Measurements from ENCODE around the gene PHF10.

PHF10 gene

DNA sequence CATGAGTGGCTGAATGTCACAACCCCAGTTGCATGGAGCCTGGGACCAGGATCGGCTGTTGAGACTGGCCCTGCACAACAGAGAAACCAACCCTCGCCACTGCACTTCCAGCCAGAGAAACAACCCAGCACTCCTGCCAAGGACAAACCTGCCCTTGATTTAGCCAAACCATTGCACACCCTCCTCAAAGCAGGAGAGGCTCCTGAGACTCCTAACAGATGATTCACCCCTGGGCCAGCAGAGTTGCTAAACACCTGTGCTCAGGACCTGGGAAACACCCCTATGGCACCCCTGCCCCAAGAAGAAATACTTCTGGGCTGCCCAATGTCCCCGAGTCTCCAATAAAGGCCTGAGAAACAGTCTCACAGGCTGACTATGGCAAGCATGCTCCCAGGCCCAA lies 40.2 kb downstream of the PHF10 start:
- no peak for DNase-seq (ENCODE audit: low read depth)
- H3K4me3 ChIP-seq (ENCODE audit: control insufficient read depth, low read depth, low read length) = no peak overlapping the region
- TF ChIP-seq, protein P1, sequence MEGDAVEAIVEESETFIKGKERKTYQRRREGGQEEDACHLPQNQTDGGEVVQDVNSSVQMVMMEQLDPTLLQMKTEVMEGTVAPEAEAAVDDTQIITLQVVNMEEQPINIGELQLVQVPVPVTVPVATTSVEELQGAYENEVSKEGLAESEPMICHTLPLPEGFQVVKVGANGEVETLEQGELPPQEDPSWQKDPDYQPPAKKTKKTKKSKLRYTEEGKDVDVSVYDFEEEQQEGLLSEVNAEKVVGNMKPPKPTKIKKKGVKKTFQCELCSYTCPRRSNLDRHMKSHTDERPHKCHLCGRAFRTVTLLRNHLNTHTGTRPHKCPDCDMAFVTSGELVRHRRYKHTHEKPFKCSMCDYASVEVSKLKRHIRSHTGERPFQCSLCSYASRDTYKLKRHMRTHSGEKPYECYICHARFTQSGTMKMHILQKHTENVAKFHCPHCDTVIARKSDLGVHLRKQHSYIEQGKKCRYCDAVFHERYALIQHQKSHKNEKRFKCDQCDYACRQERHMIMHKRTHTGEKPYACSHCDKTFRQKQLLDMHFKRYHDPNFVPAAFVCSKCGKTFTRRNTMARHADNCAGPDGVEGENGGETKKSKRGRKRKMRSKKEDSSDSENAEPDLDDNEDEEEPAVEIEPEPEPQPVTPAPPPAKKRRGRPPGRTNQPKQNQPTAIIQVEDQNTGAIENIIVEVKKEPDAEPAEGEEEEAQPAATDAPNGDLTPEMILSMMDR (conservative IDR thresholded peaks at IDR 0.05; ENCODE audit: control insufficient read depth, insufficient read depth, low read depth, low read length) = no peak

DNA sequence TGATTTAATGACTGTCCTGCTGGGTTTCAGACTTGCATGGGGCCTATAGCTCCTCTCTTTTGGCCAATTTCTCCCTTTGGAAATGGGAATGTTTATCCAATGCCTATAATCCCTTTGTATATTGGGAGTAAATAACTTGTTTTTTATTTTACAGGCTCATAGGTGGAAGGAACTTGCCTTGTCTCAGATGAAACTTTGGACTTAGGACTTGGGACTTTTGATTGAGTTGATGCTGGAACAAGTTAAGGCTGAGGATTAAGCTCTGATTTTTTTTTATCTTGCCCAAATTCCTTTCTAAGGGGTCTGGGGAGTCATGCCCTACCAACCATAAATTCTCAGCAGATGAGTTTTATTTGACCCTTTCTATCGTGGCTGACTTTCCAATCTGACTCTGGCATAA lies 46.0 kb downstream of the PHF10 start:
- no peak for DNase-seq (ENCODE audit: low read depth)
- H3K4me3 ChIP-seq (ENCODE audit: control insufficient read depth, low read depth, low read length) = no peak overlapping the region
- TF ChIP-seq, protein P1 (conservative IDR thresholded peaks at IDR 0.05; ENCODE audit: control insufficient read depth, insufficient read depth, low read depth, low read length) = no peak

DNA sequence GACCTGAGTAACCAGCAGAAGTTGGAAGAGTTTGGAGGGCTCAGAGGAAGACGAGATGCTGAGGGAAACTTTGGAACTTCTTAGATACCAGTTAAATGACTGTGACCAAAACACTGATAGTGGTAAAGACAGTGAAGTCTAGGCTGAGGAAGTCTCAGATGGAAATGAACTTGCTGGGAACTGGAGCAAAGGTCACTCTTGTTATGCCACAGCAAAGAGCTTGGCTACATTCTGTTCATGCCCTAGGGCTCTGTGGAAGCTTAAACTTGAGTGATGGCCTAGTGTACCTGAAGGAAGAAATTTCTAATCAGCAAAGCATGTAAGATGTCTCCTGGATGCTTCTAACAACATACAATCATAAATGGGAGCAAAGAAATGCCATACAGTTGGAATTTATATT lies 47.2 kb downstream of the PHF10 start:
- TF ChIP-seq, protein P1 (conservative IDR thresholded peaks at IDR 0.05; ENCODE audit: control insufficient read depth, insufficient read depth, low read depth, low read length) = no peak
- DNase-seq (ENCODE audit: low read depth) = no peak
- H3K4me3 ChIP-seq (ENCODE audit: control insufficient read depth, low read depth, low read length) = no peak overlapping the region

DNA sequence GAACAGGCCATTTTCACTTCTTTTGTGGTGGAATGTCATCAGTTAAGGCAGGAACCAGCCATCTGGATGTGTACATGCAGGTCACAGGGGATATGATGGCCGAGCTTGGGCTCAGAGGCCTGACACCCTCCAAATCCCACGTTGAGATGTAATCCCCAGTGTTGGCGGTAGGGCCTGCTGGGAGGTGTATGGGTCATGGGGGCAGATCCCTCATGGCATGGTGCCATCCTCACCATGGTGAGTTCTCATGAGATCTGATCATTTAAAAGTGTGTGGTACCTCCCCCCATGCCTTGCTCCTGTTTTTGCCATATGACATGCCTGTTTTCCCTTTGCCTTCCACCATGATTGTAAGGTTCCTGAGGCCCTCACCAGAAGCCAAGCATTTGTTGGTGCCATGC lies 49.3 kb downstream of the PHF10 start:
- H3K4me3 ChIP-seq (ENCODE audit: control insufficient read depth, low read depth, low read length) = no peak overlapping the region
- TF ChIP-seq, protein P1 (conservative IDR thresholded peaks at IDR 0.05; ENCODE audit: control insufficient read depth, insufficient read depth, low read depth, low read length) = no peak
- DNase-seq (ENCODE audit: low read depth) = no peak

DNA sequence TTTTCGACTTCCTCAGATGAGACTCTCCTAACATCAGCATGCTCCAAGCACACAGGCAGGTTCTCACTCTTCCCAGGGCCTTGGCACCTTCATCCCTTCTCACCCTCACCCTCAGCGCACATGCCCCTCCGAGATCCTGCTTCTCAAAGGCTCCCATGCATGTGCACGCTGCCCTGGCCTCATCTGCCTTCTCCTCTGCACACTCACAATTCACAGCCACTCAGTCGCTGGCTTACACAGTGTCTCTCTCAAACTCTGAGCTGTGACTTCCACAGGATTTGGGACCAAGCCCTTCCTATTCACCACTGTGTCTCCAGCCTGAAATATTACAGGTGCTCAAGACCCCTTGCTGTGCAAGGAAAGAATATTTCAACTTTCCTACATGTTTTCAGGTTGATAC lies 52.7 kb downstream of the PHF10 start:
- H3K4me3 ChIP-seq (ENCODE audit: control insufficient read depth, low read depth, low read length) = no peak overlapping the region
- no peak for DNase-seq (ENCODE audit: low read depth)
- TF ChIP-seq, protein P1 (conservative IDR thresholded peaks at IDR 0.05; ENCODE audit: control insufficient read depth, insufficient read depth, low read depth, low read length) = no peak

DNA sequence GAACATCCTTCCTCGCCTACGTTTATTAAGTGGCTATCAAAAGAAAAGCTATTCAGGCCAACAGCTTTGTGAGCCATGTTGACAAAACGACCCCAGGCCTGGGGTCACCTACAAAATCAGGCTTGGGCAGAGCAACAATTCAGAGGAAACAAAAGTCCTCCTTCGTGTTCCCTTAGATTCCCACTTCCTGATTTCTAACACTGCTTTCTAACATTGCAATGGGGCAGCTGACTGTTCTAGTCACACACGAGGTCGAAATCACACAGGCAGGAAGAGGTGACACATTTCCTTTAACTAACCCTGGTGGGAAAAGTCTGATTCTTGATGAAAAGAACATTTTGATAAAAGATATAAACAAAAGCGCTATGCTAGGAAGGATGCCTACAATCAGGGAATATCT lies 54.4 kb downstream of the PHF10 start:
- DNase-seq (ENCODE audit: low read depth) = peak; percentile 25
- H3K4me3 ChIP-seq (ENCODE audit: control insufficient read depth, low read depth, low read length) = no peak overlapping the region
- TF ChIP-seq, protein P1 (conservative IDR thresholded peaks at IDR 0.05; ENCODE audit: control insufficient read depth, insufficient read depth, low read depth, low read length) = no peak

DNA sequence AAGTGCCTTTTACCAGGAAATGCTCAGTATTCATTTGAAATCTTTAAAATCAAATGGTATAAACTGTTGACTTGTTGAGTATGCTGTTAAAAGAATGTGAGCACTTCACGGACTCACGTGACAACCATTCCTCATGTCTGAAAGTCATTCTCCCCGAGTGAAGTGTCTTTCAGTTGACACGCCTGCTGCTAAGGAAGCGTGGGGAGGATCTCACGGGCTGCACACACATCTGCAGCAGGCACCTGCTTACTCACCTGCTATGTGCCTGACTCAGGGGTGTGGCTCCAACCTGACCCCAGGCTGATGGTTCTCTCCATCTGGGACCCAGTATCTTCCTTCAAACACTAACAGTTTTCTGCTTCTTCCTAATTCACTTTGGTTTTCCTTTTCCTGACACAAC lies 55.2 kb downstream of the PHF10 start:
- TF ChIP-seq, protein P1 (conservative IDR thresholded peaks at IDR 0.05; ENCODE audit: control insufficient read depth, insufficient read depth, low read depth, low read length) = no peak
- no peak overlapping the region for H3K4me3 ChIP-seq (ENCODE audit: control insufficient read depth, low read depth, low read length)
- no peak for DNase-seq (ENCODE audit: low read depth)
